Hepatocyte (in vitro differentiated cells): ENCODE measurements around the gene NPY4R.
"Not testable (repeated sequence)": the region's sequence is repeated elsewhere in the genome, so short reads cannot be mapped to it uniquely, and the experiment has no call there.

Source experiments
- EZH2phosphoT487 ChIP-seq: fragments of 200-600 bp; sonication (generic); IDR thresholded peaks from one replicate; pipeline ENCODE4 v1.6.1; 2018; ENCODE audit warnings: antibody characterized with exemption, mild to moderate bottlenecking, low read depth, moderate library complexity; ENCODE audit not compliant: unreplicated experiment, severe bottlenecking
- TF ChIP-seq, protein P1 (sequence below): fragments of 200-600 bp; sonication (generic); IDR thresholded peaks from 2 replicates; pipeline ENCODE4 v1.5.1; 2016; ENCODE audit warnings: antibody characterized with exemption, mild to moderate bottlenecking; ENCODE audit not compliant: poor library complexity

DNA sequence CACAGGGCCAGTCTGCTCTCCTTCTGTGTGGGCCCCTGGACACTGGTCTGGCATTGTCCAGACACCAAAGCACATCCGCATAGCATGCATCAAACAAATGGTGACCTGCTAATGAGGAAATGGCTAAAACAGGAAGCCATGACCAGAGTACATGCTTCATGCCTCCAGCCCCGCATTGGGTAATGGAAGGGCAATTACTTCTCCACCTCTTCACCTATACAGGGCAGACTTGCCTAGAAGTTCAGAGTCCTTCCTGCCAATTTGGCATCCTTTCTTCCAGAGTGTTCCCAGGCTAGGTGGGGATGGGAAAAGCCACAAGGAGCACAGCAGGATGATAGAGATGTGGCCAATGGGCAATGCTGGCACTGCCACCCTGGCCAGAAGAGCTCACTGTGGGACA lies 32.1 kb upstream of the NPY4R start:
- TF ChIP-seq, protein P1, sequence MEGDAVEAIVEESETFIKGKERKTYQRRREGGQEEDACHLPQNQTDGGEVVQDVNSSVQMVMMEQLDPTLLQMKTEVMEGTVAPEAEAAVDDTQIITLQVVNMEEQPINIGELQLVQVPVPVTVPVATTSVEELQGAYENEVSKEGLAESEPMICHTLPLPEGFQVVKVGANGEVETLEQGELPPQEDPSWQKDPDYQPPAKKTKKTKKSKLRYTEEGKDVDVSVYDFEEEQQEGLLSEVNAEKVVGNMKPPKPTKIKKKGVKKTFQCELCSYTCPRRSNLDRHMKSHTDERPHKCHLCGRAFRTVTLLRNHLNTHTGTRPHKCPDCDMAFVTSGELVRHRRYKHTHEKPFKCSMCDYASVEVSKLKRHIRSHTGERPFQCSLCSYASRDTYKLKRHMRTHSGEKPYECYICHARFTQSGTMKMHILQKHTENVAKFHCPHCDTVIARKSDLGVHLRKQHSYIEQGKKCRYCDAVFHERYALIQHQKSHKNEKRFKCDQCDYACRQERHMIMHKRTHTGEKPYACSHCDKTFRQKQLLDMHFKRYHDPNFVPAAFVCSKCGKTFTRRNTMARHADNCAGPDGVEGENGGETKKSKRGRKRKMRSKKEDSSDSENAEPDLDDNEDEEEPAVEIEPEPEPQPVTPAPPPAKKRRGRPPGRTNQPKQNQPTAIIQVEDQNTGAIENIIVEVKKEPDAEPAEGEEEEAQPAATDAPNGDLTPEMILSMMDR, result not testable (repeated sequence)
- TF ChIP-seq EZH2phosphoT487, result not testable (repeated sequence)
